ENCODE measurements around the gene GHDC. TPM values are rescaled to one million over a fixed set of nuclear protein-coding genes. Genes with fewer than 3 reads are reported as not detected.

The GHDC gene, protein sequence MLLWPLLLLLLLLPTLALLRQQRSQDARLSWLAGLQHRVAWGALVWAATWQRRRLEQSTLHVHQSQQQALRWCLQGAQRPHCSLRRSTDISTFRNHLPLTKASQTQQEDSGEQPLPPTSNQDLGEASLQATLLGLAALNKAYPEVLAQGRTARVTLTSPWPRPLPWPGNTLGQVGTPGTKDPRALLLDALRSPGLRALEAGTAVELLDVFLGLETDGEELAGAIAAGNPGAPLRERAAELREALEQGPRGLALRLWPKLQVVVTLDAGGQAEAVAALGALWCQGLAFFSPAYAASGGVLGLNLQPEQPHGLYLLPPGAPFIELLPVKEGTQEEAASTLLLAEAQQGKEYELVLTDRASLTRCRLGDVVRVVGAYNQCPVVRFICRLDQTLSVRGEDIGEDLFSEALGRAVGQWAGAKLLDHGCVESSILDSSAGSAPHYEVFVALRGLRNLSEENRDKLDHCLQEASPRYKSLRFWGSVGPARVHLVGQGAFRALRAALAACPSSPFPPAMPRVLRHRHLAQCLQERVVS
- 2.5 and 3.2 TPM in 2 replicates for polyA plus RNA-seq
- 0.49 and 1.4 TPM in 2 replicates for polyA minus RNA-seq

DNA sequence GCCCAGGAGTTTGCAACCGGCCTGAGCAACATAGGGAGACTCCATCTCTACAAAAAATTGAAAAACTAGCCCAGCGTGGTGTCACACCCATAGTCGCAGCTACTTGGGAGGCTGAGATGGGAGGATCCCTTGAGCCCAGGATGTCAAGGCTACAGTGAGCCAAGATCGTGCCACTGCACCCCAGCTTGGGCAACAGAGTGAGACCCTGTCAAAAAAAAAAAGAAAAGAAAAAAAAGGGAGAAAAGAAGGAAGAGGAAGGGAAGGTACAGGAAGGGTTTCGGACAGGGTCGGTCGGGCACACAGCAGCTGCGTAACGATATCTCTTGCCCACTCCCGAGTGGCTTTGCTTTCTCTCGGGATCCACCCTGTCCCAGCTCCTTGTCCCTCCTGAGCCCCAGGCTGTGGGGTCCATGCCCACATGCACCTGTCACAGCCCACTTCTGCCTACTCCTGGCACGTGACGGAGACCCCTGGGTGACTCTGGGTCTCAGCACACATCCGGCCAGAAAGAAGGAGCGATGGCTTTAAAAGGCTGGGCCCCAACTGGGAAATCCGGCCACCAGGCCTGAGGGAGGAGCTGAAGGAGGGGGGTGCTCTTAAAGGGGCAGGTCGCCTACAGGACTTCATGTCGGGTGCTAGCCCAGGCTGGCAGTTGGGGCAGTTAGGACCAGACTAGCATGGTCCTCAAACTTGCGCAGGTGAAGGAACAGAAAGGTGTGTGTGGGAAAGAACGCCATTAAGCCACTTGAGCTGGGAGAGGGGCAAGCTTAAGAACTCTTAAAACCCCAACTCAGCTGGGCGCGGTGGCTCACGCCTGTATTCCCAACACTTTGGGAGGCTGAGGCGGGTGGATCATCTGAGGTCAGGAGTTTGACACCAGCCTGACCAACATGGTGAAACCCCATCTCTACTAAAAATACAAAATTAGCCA is at the start of gene GHDC:
TSS of gene GHDC (minus strand) at position 526 of the 931 bp plus-strand sequence. CDS start 913 bp downstream, outside the sequence.
- H3K36me3 ChIP-seq (ENCODE audit: insufficient read depth, low read length), result no peaks in the 10 kb centered on the region
- H3K9ac ChIP-seq (ENCODE audit: low read length), result no peak within 1 kb of the TSS
- H3K27ac ChIP-seq (ENCODE audit: low read length), result no peak within 1 kb of the TSS

More for the DNA sequence above, at the start of gene GHDC:
- Histone ChIP-seq H3K4me3 (ENCODE audit: low read length) (peak within 1 kb of the TSS; percentile 10), H3K4me2 (ENCODE audit: low read length) (no peak within 1 kb of the TSS), H3K79me2 (replicated peaks; ENCODE audit: insufficient read depth, low read length) (no peaks in the 10 kb centered on the region), H3K9me3 (ENCODE audit: low read length) (no peaks in the 10 kb centered on the region), H2AFZ (ENCODE audit: low read depth, low read length) (no peak within 1 kb of the TSS), H4K20me1 (ENCODE audit: insufficient read depth) (no peaks in the 10 kb centered on the region), H3K27me3 (ENCODE audit: insufficient read depth, low read depth, low read length) (no peaks in the 10 kb centered on the region), H3K9me2 (ENCODE audit: insufficient read depth, low read length) (no peaks in the 10 kb centered on the region), H3F3A (ENCODE audit: insufficient read depth, low read length, poor library complexity, severe bottlenecking) (no peaks in the 10 kb centered on the region)
- TF ChIP-seq RAD21 (conservative IDR thresholded peaks at IDR 0.05) (no peak), EP300 (conservative IDR thresholded peaks at IDR 0.05; ENCODE audit: poor library complexity, severe bottlenecking) (no peak), REST (IDR thresholded peaks at IDR 0.05; ENCODE audit: borderline replicate concordance) (no peak), TAF1 (IDR thresholded peaks at IDR 0.05; ENCODE audit: low read depth) (no peak), POLR2AphosphoS5 (IDR thresholded peaks at IDR 0.05) (no peak), EZH2 (IDR thresholded peaks at IDR 0.05; ENCODE audit: borderline replicate concordance, insufficient read depth, low read length, poor library complexity, severe bottlenecking) (no peak), CTCF (IDR thresholded peaks at IDR 0.05; ENCODE audit: poor library complexity, severe bottlenecking) (no peak)

Data from neural cell (in vitro differentiated cells).